NCI-H1105 treated with DMSO at 0.1 percent for 48 hours (cell line): ENCODE data around the gene SRXN1.
A peak's percentile ranks its signal among the peaks of the same experiment; 100 is the strongest.

Experiments
- DNase-seq: peaks from one replicate; lab custom pipeline; 2025; lab: John Stamatoyannopoulos, UW

SRXN1 gene

GRCh38 chr20:675453-676314 lies 22.7 kb upstream of the SRXN1 start, which contains the start of gene SCRT2:
SCRT2 (minus strand) TSS chr20:675802; CDS start chr20:675601, 201 bp downstream.
- peak; percentile 36 for DNase-seq

GRCh38 chr20:675033-675452 lies 22.0 kb upstream of the SRXN1 start:
- DNase-seq = no peak

DNA sequence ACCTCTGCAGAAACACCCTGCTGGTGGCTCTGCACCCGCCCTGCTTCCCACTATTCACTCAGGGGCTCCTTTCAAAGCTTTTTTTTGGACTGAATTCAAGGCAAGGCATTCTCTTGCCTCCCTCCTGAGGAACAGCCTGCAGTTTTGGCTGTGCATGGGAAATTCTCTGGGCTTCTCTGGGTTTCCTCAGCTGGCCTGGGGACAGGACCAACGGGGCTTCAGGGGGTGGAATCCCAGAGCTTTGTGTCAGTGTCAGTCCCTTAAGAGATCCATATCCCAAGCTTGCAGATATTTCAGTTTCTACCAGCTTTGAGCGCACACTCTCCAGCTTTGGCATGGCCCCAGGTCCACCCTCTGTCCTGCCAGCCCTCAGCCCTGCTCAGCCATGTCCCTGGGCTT lies 20.6 kb upstream of the SRXN1 start:
- no peak for DNase-seq

GRCh38 chr20:672963-673602 lies 20.1 kb upstream of the SRXN1 start:
- DNase-seq = no peak

GRCh38 chr20:671252-672030 lies 18.4 kb upstream of the SRXN1 start:
- DNase-seq = no peak

DNA sequence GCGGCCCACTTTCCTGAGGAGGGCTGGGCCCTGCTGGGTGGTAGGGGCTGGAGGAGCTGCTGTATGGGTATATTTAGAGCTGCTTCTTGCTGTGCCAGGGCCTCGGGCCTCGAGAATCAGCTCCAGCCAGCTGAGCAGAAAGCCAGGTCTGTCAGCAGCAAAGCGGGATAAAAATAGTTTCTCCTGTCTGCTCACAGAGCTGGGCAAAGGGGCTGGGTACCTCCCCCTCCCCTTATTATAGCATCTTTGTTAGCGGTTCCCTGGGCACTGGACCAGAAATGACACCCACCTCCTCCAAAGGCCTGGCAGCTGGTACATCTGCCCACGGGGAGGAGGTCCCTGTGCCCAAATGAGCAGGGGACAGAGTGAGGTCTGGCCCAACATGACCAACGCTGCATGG lies 16.6 kb upstream of the SRXN1 start:
- DNase-seq = no peak

DNA sequence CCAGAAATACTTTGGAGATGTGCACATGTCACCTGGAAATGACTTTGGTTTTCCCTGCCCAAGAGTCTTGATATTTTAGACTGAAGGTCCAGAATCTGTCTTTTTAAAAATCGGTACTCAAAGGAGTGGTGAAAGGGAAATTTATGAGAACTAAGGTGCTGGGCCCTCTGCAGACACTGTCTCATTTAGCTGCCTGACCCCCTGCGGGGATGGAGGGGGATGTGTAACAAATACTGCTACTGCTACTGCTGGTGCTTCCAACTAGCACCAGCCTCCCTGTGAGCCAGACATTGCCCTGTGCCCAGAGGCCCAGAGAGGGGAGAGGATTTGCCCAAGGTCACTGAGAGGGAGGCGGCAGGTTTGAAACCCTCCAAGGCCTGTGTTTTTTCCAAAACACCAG lies 15.6 kb upstream of the SRXN1 start:
- DNase-seq = no peak

- DNase-seq = no peak
Measured at GRCh38 chr20:668050-668449, 15.1 kb upstream of the SRXN1 start.

DNA sequence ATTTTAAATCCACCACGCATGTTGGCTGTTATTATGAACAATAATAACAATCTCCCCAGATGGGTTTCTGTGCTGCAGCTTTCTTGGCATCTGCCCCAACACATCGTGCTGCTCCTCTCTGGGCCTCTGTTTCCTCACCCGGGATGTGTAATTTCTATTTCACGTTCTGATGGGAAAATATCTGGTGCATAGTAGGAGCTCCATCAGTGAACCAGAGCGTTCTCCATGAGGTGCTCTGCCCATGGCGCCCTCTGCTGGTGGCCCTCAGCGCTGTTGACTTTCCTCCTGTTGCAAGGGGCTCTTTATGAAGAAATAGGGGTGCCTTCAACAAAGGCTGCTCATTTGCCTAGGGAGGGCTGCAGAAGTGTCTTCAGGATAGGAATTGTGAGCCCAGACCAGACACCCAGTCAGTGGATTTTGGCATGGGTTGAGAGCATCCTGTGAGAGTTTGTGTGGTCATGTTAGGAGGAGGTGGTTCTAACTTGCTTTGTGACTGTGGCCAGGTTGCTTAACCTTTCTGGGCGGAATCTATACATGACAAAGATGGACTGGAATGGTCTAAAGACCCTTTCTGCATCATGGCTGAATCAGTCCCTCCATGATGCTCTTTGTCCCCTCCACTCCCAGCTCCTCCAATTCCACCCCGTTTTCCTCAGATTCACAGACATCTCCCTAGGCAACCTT lies 14.5 kb upstream of the SRXN1 start:
- peak; percentile 14 for DNase-seq

DNA sequence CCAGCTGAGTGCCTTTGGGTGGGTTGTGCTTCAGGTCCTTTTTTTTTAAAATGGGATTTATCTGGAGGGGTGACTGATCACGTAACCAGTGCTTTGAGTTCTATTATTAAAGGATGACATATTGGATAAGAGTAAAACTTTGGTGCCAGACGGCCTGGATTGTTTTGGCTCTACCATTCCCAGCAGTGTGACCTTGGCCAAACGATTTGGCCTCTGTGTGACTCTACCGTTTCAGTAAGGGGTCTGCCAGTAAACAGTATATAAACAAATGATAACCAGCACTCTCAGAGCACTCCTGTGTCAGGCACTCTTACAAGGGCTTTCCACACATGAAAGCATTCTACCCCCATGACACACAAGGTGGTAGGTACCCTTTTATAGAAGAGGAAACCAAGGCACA lies 13.9 kb upstream of the SRXN1 start:
- no peak for DNase-seq

GRCh38 chr20:665276-665675 lies 12.3 kb upstream of the SRXN1 start:
- DNase-seq = no peak

DNA sequence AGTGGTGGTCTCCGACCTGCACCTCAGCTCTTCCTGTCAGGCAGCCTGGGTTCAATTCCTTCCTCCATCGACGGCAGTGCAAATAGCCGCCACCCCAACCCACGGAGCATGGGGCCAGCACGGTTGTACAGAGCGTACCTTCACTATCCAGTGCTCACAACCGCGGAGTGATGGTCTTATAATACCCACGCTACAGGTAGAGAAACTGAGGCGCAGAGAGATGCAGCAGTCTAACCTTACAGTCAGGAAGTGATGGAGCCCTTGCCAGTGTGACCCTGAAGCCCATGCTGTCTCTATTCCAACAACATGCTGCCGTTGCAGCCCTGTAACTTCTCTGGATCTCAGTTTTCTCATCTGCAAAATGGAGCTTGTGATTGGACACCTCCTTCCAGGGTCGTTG lies 11.6 kb upstream of the SRXN1 start:
- no peak for DNase-seq

GRCh38 chr20:664151-664550 lies 11.2 kb upstream of the SRXN1 start:
- no peak for DNase-seq

- DNase-seq = no peak
Measured at GRCh38 chr20:663315-664090, 10.5 kb upstream of the SRXN1 start.

- no peak for DNase-seq
Measured at GRCh38 chr20:662277-663192, 9.5 kb upstream of the SRXN1 start.

GRCh38 chr20:661474-662270 lies 8.7 kb upstream of the SRXN1 start:
- no peak for DNase-seq

DNA sequence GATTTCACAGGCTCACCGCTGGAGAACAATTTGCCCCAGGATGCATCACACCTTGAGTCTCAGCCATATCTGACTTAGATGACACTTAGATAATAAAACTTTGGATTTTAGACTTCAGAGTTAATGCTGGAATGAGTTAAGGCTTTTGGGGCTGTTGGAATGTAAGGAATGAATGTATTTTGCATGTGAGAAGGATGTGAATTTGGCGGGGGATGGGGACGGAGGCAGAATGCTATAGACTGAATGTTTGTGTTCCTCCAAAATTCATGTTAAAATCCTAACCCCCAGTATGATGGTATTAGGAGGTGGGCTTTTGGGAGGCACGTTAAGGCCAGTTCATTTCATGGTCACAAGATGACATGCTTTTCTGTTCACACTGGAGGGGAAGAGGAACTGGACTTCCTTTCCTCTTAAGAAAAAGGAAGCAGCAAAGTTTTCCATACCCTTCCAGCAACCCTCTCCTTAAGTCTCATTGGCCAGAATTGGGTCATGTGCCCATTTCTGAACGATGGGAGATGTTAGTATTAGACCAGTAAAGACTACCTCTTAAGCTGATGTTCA lies 5.8 kb upstream of the SRXN1 start:
- DNase-seq = no peak

DNA sequence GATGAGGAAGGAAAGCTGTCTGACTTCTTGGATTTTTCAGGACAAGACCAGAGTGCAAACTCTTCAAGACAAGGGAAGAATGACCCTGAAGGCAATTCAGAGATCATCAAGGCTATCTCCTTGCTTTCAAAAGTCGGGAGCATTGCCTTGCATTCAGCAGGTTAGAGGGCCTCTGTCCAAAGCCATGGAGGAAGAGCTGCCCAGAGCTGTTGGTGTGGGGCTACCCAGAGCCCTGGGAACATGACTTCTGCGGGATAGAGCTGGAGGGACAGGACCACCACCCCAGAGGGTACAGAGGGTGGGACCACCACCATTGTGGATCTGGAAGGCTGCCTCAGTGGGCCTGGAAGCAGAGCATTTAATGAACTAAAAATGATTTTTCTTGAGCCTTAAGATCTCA lies 5.2 kb upstream of the SRXN1 start:
- no peak for DNase-seq
